KOPT-K1 (cell line): ENCODE measurements around the gene TAGLN.

Experiments
- H3K27ac ChIP-seq: fragments of 200-600 bp; sonication (generic); 2 replicates; pipeline ENCODE4 v1.5.1; 2016; ENCODE audit warnings: antibody characterized with exemption, mild to moderate bottlenecking, low read depth, low read length; ENCODE audit not compliant: poor library complexity, severe bottlenecking
- H3K36me3 ChIP-seq: fragments of 200-600 bp; sonication (generic); 2 replicates; pipeline ENCODE4 v1.5.1; 2017; ENCODE audit warnings: antibody characterized with exemption, mild to moderate bottlenecking, low read length, moderate library complexity; ENCODE audit not compliant: insufficient read depth
- H3K9me3 ChIP-seq: fragments of 200-600 bp; sonication (generic); 2 replicates; pipeline ENCODE4 v1.5.1; 2017; ENCODE audit warnings: antibody characterized with exemption, low read length, mild to moderate bottlenecking; ENCODE audit not compliant: insufficient read depth, poor library complexity, severe bottlenecking

TAGLN gene

GRCh38 chr11:117248341-117248740, 49.2 kb downstream of the TAGLN start:
- H3K36me3 ChIP-seq: peaks cover 71% of the 10 kb centered on the region
- no peaks in the 10 kb centered on the region for H3K9me3 ChIP-seq

GRCh38 chr11:117249571-117249970, 50.4 kb downstream of the TAGLN start:
- H3K36me3 ChIP-seq: peaks cover 73% of the 10 kb centered on the region
- H3K9me3 ChIP-seq: no peaks in the 10 kb centered on the region
- no peak overlapping the region for H3K27ac ChIP-seq

More at GRCh38 chr11:117248341-117248740, 49.2 kb downstream of the TAGLN start:
- no peak overlapping the region for H3K27ac ChIP-seq

GRCh38 chr11:117251506-117251905, 52.3 kb downstream of the TAGLN start:
- no peak overlapping the region for H3K27ac ChIP-seq
- H3K9me3 ChIP-seq: no peaks in the 10 kb centered on the region
- peaks cover 67% of the 10 kb centered on the region for H3K36me3 ChIP-seq

- H3K27ac ChIP-seq: no peak overlapping the region
- peaks cover 35% of the 10 kb centered on the region for H3K36me3 ChIP-seq
- H3K9me3 ChIP-seq: no peaks in the 10 kb centered on the region
These were observed 56.8 kb downstream of the TAGLN start for GRCh38 chr11:117255966-117256365.

GRCh38 chr11:117256573-117256972, 57.4 kb downstream of the TAGLN start:
- Histone ChIP-seq H3K9me3 (no peaks in the 10 kb centered on the region), H3K27ac (no peak overlapping the region), H3K36me3 (peaks cover 35% of the 10 kb centered on the region)
